Measurements from ENCODE around the gene GIT1.

Gene GIT1

GRCh38 chr17:29579866-29580771, 9.3 kb downstream of the GIT1 start:
- DNase-seq (ENCODE audit: low read depth), result peak; percentile 27
- TF ChIP-seq CTCF (IDR thresholded peaks at IDR 0.05; ENCODE audit: control insufficient read depth, insufficient read depth, low read depth, low read length, missing control alignments), result peak; percentile 91
- no peak overlapping the region for H3K4me3 ChIP-seq (ENCODE audit: control insufficient read depth, low read depth, low read length)

- H3K4me3 ChIP-seq (ENCODE audit: control insufficient read depth, low read depth, low read length), result no peak overlapping the region
- no peak for TF ChIP-seq CTCF (IDR thresholded peaks at IDR 0.05; ENCODE audit: control insufficient read depth, insufficient read depth, low read depth, low read length, missing control alignments)
- no peak for DNase-seq (ENCODE audit: low read depth)
Observed at GRCh38 chr17:29578626-29579485, 10.6 kb downstream of the GIT1 start.

- TF ChIP-seq CTCF (IDR thresholded peaks at IDR 0.05; ENCODE audit: control insufficient read depth, insufficient read depth, low read depth, low read length, missing control alignments), result no peak
- no peak overlapping the region for H3K4me3 ChIP-seq (ENCODE audit: control insufficient read depth, low read depth, low read length)
- no peak for DNase-seq (ENCODE audit: low read depth)
Observed at GRCh38 chr17:29577385-29578211, 11.8 kb downstream of the GIT1 start.

GRCh38 chr17:29577001-29577370, 12.5 kb downstream of the GIT1 start:
- no peak for DNase-seq (ENCODE audit: low read depth)
- TF ChIP-seq CTCF (IDR thresholded peaks at IDR 0.05; ENCODE audit: control insufficient read depth, insufficient read depth, low read depth, low read length, missing control alignments), result no peak
- H3K4me3 ChIP-seq (ENCODE audit: control insufficient read depth, low read depth, low read length), result no peak overlapping the region

- DNase-seq (ENCODE audit: low read depth), result no peak
- TF ChIP-seq CTCF (IDR thresholded peaks at IDR 0.05; ENCODE audit: control insufficient read depth, insufficient read depth, low read depth, low read length, missing control alignments), result no peak
- no peak overlapping the region for H3K4me3 ChIP-seq (ENCODE audit: control insufficient read depth, low read depth, low read length)
Observed at GRCh38 chr17:29576214-29577000, 13.0 kb downstream of the GIT1 start.
